Breast epithelium (tissue), 3 donors: ENCODE measurements around the gene ITGB2.

Experiments
- CTCF ChIP-seq, 3 donors: fragments of 450-650 bp; IDR thresholded peaks; one replicate each; pipeline ENCODE4 v1.5.1; 2016 to 2017; ENCODE audit warnings: antibody characterized with exemption in 3 of 3, mild to moderate bottlenecking in 3 of 3, moderate library complexity in 3 of 3
- POLR2A ChIP-seq: fragments of 450-650 bp; IDR thresholded peaks from one replicate; pipeline ENCODE4 v1.6.1; 2016; ENCODE audit warnings: antibody characterized with exemption, mild to moderate bottlenecking, moderate library complexity
- POLR2AphosphoS5 ChIP-seq, 3 donors: sonication (generic); formaldehyde crosslinking; IDR thresholded peaks; one replicate each; pipeline ENCODE4 v1.6.1; 2017; ENCODE audit warnings: antibody characterized with exemption in 3 of 3

- TF ChIP-seq POLR2AphosphoS5 (IDR thresholded peaks at IDR 0.05) (peak in 1 of 3 donors; percentile 40), CTCF (IDR thresholded peaks at IDR 0.05) (no peak), POLR2A (no peak)
These were observed 49.0 kb downstream of the ITGB2 start for GRCh38 chr21:44871576-44872269.
